ENCODE results near the gene VAMP4. TPM values are rescaled to one million over a fixed set of nuclear protein-coding genes. Genes with fewer than 3 reads are reported as not detected.
"Not testable (repeated sequence)": the region's sequence is repeated elsewhere in the genome, so short reads cannot be mapped to it uniquely, and the experiment has no call there.

Gene VAMP4
- total RNA-seq, 6 experiments from 2014 or later = 3.9 to 7.9 (median 6.0) TPM

- Histone ChIP-seq H3K4me3 (no peak overlapping the region), H3K27me3 (no peaks in the 10 kb centered on the region), H3K9me3 (no peaks in the 10 kb centered on the region), H3K27ac (no peak overlapping the region), H3K4me1 (no peaks in the 10 kb centered on the region), H3K36me3 (no peaks in the 10 kb centered on the region)
- ATAC-seq (no peak), DNase-seq (no peak)
- WGBS (ENCODE audit: insufficient coverage, low coverage, low lambda C conversion rate, missing lambda C conversion rate) = 78% methylated on average over 7 of the region's 7 CpGs
- TF ChIP-seq CTCF (IDR thresholded peaks at IDR 0.05) (no peak), POLR2A (IDR thresholded peaks at IDR 0.05) (no peak)
- intact Hi-C loops (cut with DNase I) = no loop called here
Observed at GRCh38 chr1:171663036-171663853, 78.6 kb downstream of the VAMP4 start.

DNA sequence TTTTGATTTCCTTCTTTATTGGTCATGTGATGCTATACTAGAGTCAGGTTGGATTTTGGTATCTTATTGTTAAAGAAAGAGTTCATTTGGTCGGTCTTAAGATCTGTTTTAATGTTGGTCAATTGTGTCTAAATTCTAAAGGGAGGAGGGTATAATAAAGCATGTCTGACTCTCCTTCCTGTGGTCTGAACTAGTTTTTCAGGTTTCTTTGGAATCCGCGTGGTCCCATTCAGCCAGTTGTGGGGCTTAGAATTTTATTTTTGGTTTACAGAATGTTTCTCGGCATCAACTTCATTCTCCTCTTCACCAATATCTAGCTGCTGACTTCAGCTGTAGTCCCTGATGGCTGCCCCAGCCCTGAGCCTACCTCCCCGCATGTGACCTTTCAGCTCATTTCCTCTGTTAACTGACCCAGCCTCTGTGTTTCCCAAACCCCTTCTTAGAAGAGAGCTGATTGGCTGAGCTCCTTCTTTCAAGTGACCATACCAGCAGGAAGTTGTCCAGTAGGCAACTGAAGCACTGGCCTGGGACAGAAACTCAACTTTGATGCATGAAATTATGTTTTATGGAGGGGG is 80.7 kb downstream of the VAMP4 start:
- no peak overlapping the region for H3K27ac ChIP-seq
- WGBS (ENCODE audit: insufficient coverage, low coverage, low lambda C conversion rate, missing lambda C conversion rate) = 91% methylated on average over 5 of the region's 5 CpGs
- ATAC-seq = no peak

GRCh38 chr1:171656206-171656605 is 85.7 kb downstream of the VAMP4 start:
- ATAC-seq; H3K27ac ChIP-seq; H3K4me3 ChIP-seq; DNase-seq; intact Hi-C loops (cut with DNase I); H3K36me3 ChIP-seq; H3K27me3 ChIP-seq; H3K9me3 ChIP-seq: not testable (repeated sequence)
- 78% methylated on average over 7 of the region's 9 CpGs for WGBS (ENCODE audit: insufficient coverage, low coverage, low lambda C conversion rate, missing lambda C conversion rate)
- peaks cover 0 to 26% (median 8%) of the 10 kb centered on the region in 4 donors for H3K4me1 ChIP-seq

More for the DNA sequence above, 80.7 kb downstream of the VAMP4 start:
- intact Hi-C loops (cut with DNase I) = no loop called here
- no peak for TF ChIP-seq CTCF (IDR thresholded peaks at IDR 0.05)
- TF ChIP-seq POLR2A (IDR thresholded peaks at IDR 0.05) = no peak
- Histone ChIP-seq H3K36me3 (no peaks in the 10 kb centered on the region), H3K9me3 (no peaks in the 10 kb centered on the region), H3K4me1 (peaks cover 0 to 8% (median 0%) of the 10 kb centered on the region in 4 donors), H3K27me3 (no peaks in the 10 kb centered on the region), H3K4me3 (no peak overlapping the region)
- no peak for DNase-seq

DNA sequence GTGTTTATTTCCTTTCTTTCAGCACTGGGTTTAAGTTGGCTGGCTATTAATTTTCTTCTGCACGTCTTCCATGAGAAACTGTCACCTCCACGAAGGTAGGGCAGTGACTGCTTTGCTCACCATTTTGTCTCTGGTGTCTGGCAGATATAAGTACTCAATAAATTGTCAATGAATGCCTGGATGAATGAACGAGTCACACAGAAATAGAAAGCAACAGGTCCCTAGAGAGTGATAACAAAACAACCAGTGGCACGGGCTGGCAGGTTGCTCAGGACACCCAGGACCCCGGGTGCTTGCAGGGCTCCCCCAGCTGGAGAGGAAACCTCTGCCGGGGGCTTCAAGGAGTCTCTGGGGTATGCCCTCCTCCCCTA is 86.1 kb downstream of the VAMP4 start:
- TF ChIP-seq CTCF (IDR thresholded peaks at IDR 0.05) = no peak
- ATAC-seq (no peak), DNase-seq (no peak)
- WGBS (ENCODE audit: insufficient coverage, low coverage, low lambda C conversion rate, missing lambda C conversion rate) = 72% methylated on average over 3 of the region's 6 CpGs
- no peaks in the 10 kb centered on the region for H3K27me3 ChIP-seq
- intact Hi-C loops (cut with DNase I) = no loop called here
- H3K36me3 ChIP-seq = no peaks in the 10 kb centered on the region
- H3K4me3 ChIP-seq = no peak overlapping the region
- no peak overlapping the region for H3K27ac ChIP-seq
- H3K4me1 ChIP-seq = peaks cover 0 to 26% (median 8%) of the 10 kb centered on the region in 4 donors
- no peaks in the 10 kb centered on the region for H3K9me3 ChIP-seq
